ENCODE measurements around the gene TOMM20.

DNA sequence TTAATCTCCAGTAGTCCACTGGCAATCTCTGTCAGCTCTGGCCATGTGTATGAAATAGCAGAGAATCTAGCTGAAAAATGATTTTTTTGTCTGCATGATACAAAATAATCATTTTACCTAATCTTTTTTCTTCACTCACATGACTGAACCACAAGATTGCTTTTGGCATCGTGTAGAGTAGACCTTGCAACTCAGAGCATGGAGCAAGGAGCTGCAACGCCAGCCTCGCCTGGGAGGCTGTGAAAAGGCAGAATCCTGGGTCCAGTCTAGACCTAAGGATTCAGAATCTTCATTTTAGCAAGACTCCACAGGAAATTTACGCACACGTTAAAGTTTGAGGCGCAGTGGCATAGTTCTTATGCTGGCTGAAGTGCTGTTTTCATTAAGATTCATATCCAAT is 40.2 kb downstream of the TOMM20 start:
- TF ChIP-seq, protein P1, sequence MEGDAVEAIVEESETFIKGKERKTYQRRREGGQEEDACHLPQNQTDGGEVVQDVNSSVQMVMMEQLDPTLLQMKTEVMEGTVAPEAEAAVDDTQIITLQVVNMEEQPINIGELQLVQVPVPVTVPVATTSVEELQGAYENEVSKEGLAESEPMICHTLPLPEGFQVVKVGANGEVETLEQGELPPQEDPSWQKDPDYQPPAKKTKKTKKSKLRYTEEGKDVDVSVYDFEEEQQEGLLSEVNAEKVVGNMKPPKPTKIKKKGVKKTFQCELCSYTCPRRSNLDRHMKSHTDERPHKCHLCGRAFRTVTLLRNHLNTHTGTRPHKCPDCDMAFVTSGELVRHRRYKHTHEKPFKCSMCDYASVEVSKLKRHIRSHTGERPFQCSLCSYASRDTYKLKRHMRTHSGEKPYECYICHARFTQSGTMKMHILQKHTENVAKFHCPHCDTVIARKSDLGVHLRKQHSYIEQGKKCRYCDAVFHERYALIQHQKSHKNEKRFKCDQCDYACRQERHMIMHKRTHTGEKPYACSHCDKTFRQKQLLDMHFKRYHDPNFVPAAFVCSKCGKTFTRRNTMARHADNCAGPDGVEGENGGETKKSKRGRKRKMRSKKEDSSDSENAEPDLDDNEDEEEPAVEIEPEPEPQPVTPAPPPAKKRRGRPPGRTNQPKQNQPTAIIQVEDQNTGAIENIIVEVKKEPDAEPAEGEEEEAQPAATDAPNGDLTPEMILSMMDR (conservative IDR thresholded peaks at IDR 0.05 in 1 of 2, IDR thresholded peaks at IDR 0.05 in 1 of 2; ENCODE audit: low read depth in 1 of 2, low read length in 2 of 2) = no peak
- no peak for TF ChIP-seq EZH2 (IDR thresholded peaks at IDR 0.05; ENCODE audit: low read length, missing control alignments)
